GM18520 (cell line): ENCODE measurements around the gene TMEM41B.
A peak's percentile ranks its signal among the peaks of the same experiment; 100 is the strongest.

Experiments
- ATAC-seq: cut with Tn5 transposase; IDR thresholded peaks from one replicate; pipeline ENCODE4 v1.9.1; 2021; ENCODE audit not compliant: unreplicated experiment

TMEM41B gene

DNA sequence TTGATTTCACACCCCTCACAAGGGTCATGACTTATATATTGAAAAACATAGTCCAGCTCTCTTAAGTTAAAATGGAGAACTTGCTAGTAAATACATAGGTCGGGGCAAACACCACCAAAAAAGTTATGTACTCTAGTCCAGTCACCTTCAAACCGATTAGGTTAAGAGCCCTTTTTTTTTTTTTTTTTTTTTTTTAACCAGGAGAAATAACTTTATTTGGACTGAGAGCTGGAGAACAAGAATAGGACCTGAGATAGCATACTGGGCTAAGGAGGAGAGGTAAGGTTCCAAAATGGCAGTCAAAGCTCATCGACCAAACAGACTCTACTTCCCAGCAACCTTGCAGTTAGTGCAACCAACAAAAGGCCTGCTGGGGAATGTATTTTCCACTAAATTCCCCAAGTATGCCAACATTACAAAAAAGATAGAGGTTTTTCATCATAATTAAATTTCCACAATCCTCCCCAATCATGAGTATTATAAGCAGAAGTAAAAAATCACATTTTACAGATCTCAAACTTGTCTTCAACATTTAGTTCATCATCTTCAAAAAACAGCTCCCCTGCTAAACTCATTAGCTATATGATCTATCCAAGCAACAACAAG, 3.8 kb downstream of the TMEM41B start:
- no peak for ATAC-seq

DNA sequence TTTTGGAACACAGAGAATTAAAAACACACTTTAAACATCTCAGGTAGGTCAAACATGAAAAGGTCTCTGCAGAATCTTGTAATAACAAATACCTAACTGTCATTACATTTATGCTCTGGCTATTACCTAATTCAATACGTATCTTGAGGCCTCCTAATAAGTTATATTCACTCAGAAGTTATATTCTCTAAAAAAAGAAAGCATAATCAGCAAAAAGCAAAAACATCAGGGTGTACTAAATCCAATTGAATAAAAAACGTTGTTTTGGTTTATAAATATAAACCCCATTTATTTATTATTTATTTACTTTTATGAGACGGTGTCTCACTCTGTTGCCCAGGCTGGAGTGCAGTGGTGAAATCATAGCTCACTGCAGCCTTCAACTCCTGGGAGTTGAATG, 10.2 kb downstream of the TMEM41B start:
- no peak for ATAC-seq

DNA sequence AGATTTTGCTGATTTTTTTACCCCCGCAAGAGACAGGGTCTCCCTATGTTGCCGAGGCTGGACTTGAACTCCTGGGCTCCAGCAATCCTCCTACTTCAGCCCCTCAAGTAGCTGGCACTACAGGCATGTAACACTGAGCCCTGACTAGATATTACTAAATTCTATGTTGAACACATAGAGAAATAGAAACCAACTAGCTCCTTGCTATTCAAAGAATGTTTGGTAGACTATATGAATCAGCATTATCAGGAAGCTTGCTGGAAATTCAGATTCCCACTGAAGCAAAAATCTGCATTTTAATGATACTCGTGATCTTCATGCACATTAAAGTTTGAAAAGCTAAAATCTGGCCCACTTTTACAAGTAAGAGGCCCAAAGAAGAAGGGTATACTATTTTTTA, 11.9 kb downstream of the TMEM41B start:
- no peak for ATAC-seq

DNA sequence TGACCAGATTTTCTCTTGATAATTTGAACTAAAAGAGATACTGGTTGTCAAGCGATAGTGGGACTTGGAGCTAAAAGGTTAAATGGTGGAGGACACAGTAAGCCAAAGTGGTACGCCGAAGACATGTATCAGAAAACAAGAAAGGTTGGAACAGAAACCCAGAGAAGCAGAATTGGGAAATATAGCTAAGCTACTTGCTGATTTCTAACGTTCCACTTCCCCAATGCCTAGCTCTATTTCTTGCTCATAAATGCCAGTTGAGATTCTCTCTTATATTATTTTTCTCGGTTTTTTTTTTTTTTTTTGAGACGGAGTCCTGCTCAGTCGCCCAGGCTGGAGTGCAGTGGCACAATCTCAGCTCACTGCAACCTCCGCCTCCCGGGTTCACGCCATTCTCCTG, 12.7 kb downstream of the TMEM41B start:
- ATAC-seq = no peak

DNA sequence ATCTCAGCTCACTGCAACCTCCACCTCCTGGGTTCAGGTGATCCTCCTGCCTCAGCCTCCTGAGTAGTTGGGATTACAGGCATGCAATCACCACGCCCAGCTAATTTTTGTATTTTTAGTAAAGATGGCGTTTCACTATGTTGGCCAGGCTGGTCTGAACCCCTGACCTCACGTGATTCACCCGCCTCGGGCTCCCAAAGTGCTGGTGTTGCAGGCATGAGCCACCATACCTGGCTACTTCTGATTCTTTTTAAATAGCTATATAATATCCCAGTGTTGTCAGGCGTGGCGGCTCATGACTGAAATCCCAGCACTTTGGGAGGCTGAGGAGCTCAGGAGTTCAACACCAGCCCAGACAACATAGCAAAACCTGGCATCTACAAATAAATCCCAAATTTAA, 20.7 kb downstream of the TMEM41B start:
- ATAC-seq = no peak

DNA sequence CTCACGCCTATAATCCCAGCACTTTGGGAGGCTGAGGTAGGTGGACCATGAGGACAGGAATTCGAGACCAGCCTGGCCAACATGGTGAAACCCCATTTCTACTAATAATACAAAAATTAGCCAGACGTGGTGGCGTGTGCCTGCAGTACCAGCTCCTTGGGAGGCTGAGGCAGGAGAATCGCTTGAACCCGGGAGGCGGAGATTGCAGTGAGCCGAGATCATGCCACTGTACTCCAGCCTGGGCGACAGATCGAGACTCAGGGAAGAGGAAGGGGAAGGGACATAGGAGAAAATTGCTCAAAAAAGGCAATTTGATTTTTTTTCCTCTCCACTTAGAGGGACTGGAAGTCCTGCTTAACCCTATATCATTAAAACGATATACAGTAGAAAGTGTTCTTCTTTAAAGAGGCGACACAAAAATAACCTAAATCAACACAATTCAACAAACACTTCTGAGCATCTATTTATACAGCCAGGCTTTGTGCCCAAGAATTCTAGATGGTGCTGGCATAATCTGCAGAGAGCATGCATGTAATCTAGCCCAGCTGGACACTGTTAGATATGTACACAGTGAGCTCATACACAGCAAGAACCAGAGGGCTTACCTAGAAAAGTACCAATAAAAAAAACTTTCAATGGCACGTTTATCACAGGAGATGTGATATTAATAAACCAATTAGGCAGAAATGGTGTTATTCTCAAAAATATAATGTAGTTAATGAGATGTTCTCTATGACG, 28.4 kb downstream of the TMEM41B start:
- ATAC-seq = no peak

DNA sequence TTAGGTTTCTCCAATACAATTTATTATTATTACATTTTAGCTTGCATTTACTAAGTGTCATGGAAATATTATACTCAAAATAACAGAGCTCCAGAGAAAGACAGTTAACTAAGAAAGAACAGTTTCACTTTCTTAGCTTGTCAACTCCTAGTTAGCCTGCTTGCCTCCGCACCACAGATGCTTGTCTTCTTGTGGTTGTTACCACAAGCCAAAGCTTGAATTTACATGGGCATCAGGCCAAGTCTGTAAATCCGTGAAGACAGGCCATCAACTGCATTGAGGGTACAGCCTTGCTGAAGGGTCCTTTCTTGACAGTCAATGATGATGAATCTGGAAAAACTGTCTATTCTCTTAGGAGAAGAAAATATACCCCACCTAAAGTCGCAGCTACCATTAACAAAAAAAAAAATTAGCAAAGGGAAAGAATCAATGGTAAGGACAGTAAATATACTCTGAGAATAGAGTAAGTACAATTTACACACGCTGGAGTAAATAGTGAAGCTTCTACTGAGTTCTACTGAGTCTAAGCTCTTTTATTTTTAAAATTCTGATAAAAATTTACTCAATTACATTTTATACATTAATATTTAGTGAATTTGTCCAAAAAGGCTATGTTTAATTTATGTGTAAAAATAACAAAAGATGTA, 33.6 kb downstream of the TMEM41B start:
- peak; percentile 86 for ATAC-seq

DNA sequence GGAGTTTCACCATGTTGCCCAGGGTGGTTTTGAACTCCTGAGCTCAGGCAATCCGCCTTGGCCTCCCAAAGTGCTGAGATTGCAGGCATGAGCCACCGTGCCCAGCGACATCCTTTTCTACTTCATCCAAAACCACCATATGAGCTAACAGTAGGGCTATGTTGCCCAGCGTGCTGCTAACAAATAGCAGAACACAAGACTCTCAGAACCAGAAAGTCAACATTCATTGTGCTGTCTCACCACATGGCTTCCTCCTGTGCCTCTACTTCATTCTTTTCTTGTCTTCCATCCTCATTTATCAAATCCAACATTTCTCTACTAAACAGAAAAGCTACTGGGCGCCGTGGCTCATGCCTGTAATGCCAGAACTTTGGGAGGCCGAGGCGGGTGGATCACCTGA, 37.2 kb downstream of the TMEM41B start:
- no peak for ATAC-seq

DNA sequence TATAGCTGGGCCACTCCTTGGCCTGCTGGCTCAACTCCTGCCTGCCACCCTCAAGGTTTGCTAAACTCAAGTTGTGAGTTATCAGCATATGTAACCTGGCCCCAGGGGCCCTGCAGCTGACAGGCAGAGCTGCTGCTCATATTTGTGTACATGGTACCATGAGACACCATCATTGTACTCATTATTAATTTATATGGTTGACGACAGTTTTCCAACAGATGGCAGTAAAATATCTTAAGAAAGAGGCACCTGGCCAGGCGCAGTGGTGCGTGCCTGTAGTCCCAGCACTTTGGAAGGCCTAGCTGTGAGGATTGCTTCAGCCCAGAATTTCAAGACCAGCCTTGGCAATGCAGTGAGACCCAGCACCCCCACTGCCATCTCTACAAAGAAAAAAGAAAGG, 37.8 kb downstream of the TMEM41B start:
- ATAC-seq = no peak

DNA sequence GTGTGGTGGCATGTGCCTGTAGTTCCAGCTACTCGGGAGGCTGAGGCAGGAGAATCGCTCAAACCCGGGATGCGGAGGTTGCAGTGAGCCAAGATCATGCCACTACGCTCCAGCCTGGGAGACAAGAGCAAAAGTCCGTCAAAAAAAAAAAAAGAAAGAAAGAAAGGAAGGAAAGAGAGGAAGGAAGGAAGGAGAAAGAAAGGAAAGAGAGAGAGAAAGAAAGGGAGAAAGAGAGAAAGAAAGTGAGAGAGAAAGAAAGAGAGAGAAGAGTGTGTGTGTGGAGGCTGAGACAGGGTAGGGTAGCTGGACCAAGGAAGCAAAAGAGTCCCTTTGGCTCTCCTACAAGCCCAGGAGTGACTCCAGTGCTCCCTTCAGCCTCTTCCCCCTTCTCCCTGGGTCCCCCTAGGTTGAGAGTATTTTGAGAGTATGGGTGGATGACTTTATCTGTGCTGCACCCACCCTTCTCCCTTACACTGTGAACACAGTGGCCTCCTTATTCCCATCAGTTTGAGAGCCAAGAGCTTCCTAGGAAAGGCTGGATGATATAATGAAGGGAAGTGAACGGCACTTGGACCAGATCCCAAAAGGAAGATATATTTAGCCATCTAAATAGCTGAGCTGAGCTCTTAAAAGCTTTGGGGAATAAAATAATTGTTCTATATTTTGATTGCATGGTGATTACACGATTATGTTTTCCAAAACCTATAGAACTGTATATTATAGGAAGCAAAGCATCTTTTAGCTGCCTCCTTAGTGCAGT, 39.7 kb downstream of the TMEM41B start:
- ATAC-seq = no peak

DNA sequence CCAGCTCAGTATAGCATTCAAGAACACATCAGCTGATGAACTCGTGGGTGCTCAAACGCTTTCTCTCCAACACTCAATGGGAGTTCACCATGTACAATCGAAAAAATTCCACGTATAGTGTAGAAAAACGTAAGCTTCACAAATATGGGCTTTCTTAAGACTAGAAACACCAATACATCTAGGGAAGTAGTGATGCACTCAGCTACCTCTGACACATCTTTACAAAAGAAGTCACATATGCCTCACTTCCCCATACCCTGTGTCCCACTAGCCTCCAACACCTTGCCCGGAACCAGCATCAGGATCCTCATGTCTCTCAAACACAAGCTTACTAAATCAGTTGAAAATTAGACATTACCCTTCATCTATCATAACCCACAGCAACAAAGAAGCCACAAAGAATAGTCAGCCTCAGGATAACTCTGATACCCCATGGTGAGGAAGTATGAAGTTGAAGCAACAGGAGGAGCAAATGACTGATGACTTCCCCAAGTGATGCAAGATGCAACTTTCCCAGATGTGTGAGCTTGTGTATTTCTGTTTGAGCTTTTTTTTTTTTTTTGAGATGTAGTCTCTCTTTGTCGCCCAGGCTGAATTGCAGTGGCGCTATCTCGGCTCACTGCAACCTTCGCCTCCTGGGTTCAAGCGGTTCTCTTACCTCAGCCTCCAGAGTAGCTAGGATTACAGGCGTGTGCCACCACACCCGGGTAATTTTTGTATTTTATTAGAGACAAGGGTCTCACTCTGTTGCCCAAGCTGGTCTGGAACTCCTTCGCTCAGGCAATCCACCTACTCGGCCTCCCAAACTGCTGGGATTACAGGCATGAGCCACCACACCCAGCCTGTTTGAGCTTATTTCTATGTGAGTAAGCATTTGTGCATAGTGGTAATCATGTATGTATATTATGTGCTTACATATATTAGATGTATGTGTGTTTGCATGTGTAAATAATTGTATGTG, 40.7 kb downstream of the TMEM41B start:
- ATAC-seq = no peak

DNA sequence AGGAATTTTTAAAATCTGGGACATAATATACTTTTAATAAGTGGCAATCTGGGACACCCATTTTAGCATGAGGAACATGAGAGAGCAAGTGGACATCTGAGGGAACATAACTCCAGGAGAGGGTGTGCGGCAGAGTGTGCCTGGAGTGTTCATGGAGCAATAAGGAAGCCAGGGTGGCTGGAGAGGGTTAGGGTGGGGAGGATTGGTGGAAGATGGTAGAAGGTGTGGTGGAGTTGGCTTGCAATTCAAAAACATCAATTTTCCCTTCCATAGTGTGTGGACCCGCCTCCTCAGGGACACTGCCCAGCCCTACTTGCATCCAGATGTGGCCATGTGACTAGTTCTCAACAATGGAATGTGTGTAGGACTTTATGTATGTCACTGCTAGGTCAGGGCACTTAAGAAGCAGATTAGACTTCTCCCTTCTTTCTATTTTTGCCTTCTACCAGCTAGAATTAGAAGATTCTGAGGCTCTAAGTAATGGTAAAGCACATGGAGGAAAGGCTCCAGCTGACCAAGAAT, 44.8 kb downstream of the TMEM41B start:
- no peak for ATAC-seq

DNA sequence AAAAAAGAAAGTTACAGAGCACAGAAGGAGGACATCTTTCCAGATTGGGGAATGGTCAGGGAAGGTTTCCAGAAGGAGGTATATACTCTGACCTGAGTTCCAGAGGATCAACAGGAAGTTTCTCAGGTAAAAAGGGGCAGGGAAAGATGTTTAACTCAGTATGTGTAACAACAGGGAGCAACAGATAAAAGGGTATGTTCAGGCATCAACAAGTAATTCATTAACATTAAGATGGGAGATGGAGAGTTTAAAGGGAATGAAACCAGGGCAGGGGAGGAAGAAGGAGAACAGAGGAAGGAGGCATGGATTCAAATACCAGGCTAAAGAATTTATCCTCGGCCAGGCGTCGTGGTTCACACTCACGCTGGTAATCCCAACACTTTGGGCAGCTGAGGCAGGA, 46.7 kb downstream of the TMEM41B start:
- ATAC-seq = no peak

DNA sequence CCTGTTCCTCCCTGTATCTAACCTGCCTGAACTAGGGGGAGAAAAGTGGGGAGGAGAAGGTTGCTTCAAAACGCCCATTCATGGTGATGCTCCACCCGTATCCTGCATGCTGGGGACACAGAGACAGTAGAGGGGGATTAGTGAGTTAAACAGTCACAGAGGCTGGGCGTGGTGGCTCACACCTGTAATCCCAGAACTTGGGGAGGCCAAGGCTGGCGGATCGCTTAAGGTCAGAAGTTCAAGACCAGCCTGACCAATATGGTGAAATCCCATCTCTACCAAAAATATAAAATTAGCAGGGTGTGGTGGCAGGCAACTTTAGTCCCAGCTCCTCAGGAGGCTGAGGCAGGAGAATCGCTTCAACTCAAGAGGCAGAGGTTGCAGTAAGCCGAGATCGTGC, 47.5 kb downstream of the TMEM41B start:
- ATAC-seq = no peak

DNA sequence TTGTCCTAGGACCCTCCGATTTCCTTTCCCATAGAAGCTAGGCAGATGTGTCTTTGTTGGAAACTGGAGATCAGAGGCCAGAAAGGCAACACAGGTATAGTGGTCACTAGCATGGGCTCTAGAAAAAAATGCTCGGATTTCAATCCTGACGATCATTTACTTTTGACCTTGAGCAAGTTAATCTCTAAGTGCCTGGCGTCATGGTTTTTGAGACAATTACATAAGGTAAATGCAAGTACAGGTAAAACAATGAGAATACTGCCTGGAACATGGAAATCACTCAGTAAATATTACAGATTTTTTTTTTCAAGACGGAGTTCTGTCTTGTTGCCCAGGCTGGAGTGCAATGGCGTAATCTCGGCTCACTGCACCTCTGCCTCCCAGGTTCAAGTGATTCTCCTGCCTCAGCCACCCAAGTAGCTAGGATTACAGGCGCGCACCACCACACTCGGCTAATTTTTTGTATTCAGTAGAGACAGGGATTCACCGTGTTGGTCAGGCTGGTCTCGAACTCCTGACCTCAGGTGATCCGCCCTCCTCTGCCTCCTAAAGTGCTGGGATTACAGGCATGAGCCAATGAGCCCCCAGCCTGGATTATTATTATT, 48.2 kb downstream of the TMEM41B start:
- ATAC-seq = no peak

DNA sequence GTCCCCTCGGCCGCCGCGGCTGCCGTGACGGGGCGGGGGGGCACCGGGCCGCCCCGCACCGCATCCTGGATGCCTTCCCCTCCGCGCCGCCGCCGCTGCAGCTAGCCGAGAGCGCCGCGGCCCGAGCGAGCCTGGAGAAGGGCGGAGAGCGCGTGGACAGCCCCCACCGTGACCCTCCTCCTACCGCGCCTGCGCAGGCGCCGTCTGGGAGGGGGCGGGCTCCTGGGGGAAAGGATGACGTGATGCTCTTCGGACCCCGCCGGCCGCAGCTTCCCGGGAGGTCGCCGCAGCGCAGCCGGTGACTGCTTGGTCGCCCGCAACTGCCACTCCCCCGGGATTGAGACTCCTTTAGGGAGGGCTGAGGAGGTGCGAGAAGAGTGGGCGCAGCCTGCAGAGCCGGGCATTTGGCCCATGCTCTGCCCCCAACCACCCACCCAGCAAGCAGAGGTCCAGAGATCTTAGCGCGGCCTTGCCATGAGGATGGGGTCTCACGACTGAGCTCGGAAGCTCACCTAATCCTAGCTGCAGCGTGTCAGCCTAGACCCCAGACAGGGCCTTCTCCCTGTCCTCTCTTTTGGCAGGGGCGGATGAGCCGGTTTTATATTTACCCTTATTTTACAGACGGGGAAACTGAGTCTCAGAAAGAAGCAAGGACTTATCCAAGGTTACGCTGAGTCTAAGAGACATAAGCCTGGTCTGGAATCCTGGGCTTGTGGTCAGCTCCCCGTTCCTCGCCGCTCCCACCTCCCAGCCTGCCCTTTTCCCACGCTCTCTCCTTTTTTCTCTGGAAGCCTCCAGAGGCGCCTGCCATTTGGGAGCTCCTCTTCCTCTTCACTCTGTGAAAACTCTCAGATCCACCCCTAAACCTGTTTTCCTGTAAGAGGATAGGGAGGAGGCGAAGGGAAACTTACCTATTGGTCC, 48.9 kb downstream of the TMEM41B start, which contains the start of gene DENND5A:
Gene DENND5A, minus strand, starts transcription at position 140 of the 921 bp plus-strand sequence. CDS start 281 bp downstream, outside the sequence.
- no peak for ATAC-seq

DNA sequence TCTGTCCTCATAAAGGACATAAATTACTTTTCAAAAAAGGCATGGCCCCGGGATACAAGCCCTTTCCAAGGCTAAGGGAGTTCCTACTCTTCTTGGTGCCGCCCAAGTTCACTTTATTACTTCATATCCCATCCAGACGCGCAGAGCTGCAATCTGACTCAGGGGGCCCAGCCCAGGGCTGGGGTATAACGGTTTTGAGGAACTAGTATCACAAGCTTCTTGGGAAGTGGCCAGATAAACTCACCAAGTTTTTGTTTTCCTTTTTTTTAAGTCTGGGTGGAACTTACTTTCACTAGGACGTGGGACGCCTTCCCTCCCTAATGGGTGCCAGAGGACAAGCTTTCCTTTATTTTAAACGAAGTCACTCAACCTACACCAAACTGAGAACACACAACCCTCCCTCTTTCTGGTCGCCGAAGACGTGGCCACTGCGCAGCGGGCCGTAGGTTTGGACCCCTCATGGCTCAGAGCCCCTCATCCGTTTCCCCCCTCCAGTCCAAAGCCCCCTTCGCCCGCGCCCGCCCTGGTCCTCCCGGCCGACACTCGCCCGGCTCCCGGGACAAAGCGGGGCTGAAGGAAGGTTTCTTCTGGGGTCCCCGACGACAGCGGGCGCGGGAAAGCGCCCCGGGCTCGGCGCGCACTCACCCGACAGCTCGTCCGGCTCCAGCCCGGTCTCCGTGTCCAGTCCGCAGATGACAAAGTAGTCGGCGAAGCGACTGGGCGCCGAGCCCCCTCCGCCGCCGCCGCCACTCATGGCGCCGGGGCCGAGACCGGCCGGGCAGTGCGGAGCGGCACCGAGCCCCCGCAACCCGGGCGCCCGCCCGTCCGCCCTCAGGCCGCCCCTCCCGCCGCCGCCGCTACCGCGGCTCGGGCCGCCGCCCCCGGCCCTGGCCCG, 49.8 kb downstream of the TMEM41B start:
- ATAC-seq = no peak

DNA sequence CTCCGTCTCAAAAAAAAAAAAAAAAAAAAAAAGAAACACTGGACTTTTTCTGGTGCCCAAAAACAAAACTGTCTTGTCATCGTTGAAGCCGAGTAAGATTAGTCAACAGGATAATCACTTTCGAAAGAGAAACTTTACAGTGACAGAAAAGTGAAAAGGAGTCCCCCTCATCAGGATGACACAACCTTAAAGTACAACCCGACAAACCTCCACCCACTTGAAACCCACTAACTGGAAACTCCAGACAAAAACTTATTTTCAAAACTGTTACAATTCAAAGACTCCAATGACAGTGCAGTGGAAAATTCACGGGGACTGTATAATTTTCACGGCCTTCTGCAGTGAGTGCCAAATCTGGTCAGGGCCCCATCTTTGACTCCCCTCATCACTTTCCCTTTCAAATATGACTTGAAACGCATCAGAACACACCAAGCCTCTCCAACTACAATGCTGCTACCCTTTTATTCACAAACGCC, 50.5 kb downstream of the TMEM41B start:
- peak; percentile 68 for ATAC-seq
